NCI-H2196 (cell line): ENCODE results near the gene LYSMD3.

Source experiments
- DNase-seq: peaks from one replicate; lab custom pipeline; 2025; ENCODE audit not compliant: unreplicated experiment; lab: John Stamatoyannopoulos, UW

The LYSMD3 gene

GRCh38 chr5:90483206-90483605, 46.2 kb downstream of the LYSMD3 start:
- DNase-seq, result no peak

- DNase-seq, result no peak
These were observed 48.7 kb downstream of the LYSMD3 start for GRCh38 chr5:90480699-90481098.

GRCh38 chr5:90479611-90480385, 49.6 kb downstream of the LYSMD3 start:
- DNase-seq, result no peak

- DNase-seq, result no peak
These were observed 51.7 kb downstream of the LYSMD3 start for GRCh38 chr5:90477621-90478215.

GRCh38 chr5:90477073-90477472, 52.3 kb downstream of the LYSMD3 start:
- DNase-seq, result no peak

- no peak for DNase-seq
These were observed 53.0 kb downstream of the LYSMD3 start for GRCh38 chr5:90476391-90476790.

GRCh38 chr5:90475436-90475980, 53.9 kb downstream of the LYSMD3 start:
- DNase-seq, result no peak

- peak; percentile 73 for DNase-seq
These were observed 54.9 kb downstream of the LYSMD3 start, which contains the start of the genes MBLAC2 and POLR3G for GRCh38 chr5:90474235-90475107. Gene MBLAC2, minus strand, starts transcription at chr5:90474771. Its CDS starts 479 bp downstream, at chr5:90474292. Gene POLR3G, plus strand, starts transcription at chr5:90474864. Its CDS starts 10,704 bp downstream, at chr5:90485568.

GRCh38 chr5:90473396-90474234, 55.8 kb downstream of the LYSMD3 start:
- no peak for DNase-seq

GRCh38 chr5:90472783-90473395, 56.5 kb downstream of the LYSMD3 start:
- DNase-seq, result no peak
